ENCODE results near the gene HRK.
A peak's percentile ranks its signal among the peaks of the same experiment; 100 is the strongest.

Gene HRK

GRCh38 chr12:116881325-116881876 lies at the start of gene HRK:
TSS of gene HRK (minus strand) at chr12:116881441. CDS start at chr12:116881307, 134 bp downstream.
- DNase-seq = no peak

GRCh38 chr12:116929885-116930284 lies 48.6 kb upstream of the HRK start:
- no peak for DNase-seq

GRCh38 chr12:116928504-116928903 lies 47.3 kb upstream of the HRK start:
- DNase-seq = no peak

GRCh38 chr12:116927244-116927940 lies 46.2 kb upstream of the HRK start:
- DNase-seq = no peak

GRCh38 chr12:116926283-116927243 lies 45.3 kb upstream of the HRK start:
- DNase-seq = no peak

- DNase-seq = peak; percentile 92
Measured at GRCh38 chr12:116924558-116925453, 43.6 kb upstream of the HRK start.

- DNase-seq = peak; percentile 79
Measured at GRCh38 chr12:116922194-116922897, 41.1 kb upstream of the HRK start.

- DNase-seq = no peak
Measured at GRCh38 chr12:116920939-116921338, 39.7 kb upstream of the HRK start.

- no peak for DNase-seq
Measured at GRCh38 chr12:116919706-116920485, 38.7 kb upstream of the HRK start.

GRCh38 chr12:116919247-116919661 lies 38.0 kb upstream of the HRK start:
- DNase-seq = no peak

- DNase-seq = no peak
Measured at GRCh38 chr12:116918464-116918863, 37.2 kb upstream of the HRK start.

- peak; percentile 86 for DNase-seq
Measured at GRCh38 chr12:116916714-116917114, 35.5 kb upstream of the HRK start.

- no peak for DNase-seq
Measured at GRCh38 chr12:116916122-116916521, 34.9 kb upstream of the HRK start.

- no peak for DNase-seq
Measured at GRCh38 chr12:116915326-116915725, 34.1 kb upstream of the HRK start.

- peak; percentile 82 for DNase-seq
Measured at GRCh38 chr12:116910645-116911451, 29.6 kb upstream of the HRK start, which contains the start of gene FBXW8. TSS of gene FBXW8 (plus strand) at chr12:116910950. CDS start at chr12:116911038, 88 bp downstream.

- no peak for DNase-seq
Measured at GRCh38 chr12:116910280-116910644, 29.0 kb upstream of the HRK start.

- DNase-seq = no peak
Measured at GRCh38 chr12:116906285-116906684, 25.0 kb upstream of the HRK start.

- DNase-seq = no peak
Measured at GRCh38 chr12:116903818-116904217, 22.6 kb upstream of the HRK start.

GRCh38 chr12:116901612-116902011 lies 20.4 kb upstream of the HRK start:
- no peak for DNase-seq

- no peak for DNase-seq
Measured at GRCh38 chr12:116898669-116899068, 17.4 kb upstream of the HRK start.

Measured in activated CD4-positive, alpha-beta T cell treated with anti-CD3 and anti-CD28 coated beads, Interleukin-10, Interleukin-2, amounts not matched to agents 100 ng/mL and 50 ng/mL, durations not matched to agents 16 hours and 8 hours (primary cell).